Fibroblast of villous mesenchyme (primary cell): Measurements from ENCODE around the gene FNDC7. TPM values are rescaled to one million over a fixed set of nuclear protein-coding genes. Genes with fewer than 3 reads are reported as not detected.

ENCODE experiments used
- DNase-seq: peaks from one replicate; pipeline ENCODE4 v3.0.0-alpha.2; 2010; ENCODE audit warnings: low read depth
- H3K4me3 ChIP-seq: 2 replicates; pipeline ENCODE4 v1.5.1; 2011; ENCODE audit warnings: low read depth, mild to moderate bottlenecking, low read length
- total RNA-seq: library from RNA; depleted of rRNA; stranded (reverse); fragments of >200 nt; gene quantifications from 2 replicates; pipeline ENCODE4 v1.2.3, GENCODE V29; 2012
- TF ChIP-seq, protein P1 (sequence below): IDR thresholded peaks from 2 replicates; pipeline ENCODE4 v1.5.1; 2012; ENCODE audit warnings: low read depth, mild to moderate bottlenecking, low read length; ENCODE audit not compliant: insufficient read depth

Gene FNDC7
- total RNA-seq, 1 donor, result 0.43 TPM

DNA sequence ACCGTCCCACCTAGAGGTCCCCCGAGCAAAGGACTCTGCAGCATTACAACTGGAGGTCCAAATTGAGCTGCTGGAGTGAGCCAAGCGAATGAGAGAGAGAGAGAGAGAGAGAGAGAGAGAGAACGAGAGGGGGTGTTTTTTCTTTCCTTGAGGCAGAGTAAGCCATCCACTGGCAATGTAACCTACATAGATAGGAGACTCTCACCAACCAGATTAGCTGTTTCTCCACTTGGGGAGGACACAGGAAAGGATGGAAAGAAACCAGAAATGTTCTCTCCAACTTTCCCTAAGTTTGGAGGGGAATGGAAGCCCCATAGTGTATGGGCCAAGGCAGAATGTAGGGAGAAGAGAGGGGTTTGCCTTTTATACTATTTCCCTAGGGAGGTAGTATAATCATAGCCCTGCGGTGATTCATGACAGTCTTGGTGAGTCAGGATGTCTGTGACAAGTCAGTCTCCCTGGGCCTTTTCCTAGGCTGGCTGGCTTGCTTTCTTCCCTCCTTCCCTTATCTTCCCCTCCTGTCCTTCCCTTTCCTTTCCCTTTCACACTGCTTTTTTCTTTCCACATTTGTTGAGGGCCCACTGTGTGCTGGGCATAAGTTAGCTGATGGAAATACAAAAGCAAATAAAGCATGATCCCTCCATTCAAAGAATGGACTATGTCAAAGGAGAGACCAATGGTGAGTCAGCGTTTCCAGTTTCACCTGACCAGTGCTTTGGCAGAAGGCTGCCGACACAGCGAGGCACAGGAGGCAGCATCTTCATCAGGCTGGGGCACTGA lies 7.1 kb downstream of the FNDC7 start:
- H3K4me3 ChIP-seq, result no peak overlapping the region

GRCh38 chr1:108722292-108722691 lies 9.6 kb downstream of the FNDC7 start:
- DNase-seq, result peak; percentile 66
- peak overlapping the region; percentile 8 for H3K4me3 ChIP-seq
- TF ChIP-seq, protein P1, sequence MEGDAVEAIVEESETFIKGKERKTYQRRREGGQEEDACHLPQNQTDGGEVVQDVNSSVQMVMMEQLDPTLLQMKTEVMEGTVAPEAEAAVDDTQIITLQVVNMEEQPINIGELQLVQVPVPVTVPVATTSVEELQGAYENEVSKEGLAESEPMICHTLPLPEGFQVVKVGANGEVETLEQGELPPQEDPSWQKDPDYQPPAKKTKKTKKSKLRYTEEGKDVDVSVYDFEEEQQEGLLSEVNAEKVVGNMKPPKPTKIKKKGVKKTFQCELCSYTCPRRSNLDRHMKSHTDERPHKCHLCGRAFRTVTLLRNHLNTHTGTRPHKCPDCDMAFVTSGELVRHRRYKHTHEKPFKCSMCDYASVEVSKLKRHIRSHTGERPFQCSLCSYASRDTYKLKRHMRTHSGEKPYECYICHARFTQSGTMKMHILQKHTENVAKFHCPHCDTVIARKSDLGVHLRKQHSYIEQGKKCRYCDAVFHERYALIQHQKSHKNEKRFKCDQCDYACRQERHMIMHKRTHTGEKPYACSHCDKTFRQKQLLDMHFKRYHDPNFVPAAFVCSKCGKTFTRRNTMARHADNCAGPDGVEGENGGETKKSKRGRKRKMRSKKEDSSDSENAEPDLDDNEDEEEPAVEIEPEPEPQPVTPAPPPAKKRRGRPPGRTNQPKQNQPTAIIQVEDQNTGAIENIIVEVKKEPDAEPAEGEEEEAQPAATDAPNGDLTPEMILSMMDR, result no peak

More for the DNA sequence above, 7.1 kb downstream of the FNDC7 start:
- TF ChIP-seq, protein P1, result no peak
- peak; percentile 65 for DNase-seq

GRCh38 chr1:108725906-108726305 lies 13.2 kb downstream of the FNDC7 start:
- DNase-seq, result no peak
- TF ChIP-seq, protein P1, result no peak
- H3K4me3 ChIP-seq, result no peak overlapping the region

- DNase-seq, result no peak
These were observed 15.7 kb downstream of the FNDC7 start for GRCh38 chr1:108728327-108728923.

DNA sequence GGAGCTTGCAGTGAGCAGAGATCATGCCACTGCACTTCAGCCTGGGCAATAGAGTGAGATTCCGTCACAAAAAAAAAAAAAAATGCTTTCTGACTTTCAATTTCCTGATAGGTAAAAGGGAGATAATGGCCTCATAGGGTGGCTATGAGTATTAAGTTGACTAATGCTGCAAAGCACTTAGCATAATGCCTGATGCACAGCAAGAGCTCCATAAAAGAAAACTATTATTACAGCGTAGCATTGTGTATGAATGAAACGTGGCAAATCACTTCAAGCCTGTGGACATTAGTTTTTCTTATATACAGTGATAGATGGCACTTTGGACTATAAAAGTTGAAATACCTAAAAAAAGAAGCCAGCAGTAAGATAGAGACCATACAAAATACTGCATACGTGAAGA lies 16.8 kb downstream of the FNDC7 start:
- TF ChIP-seq, protein P1, result no peak
- DNase-seq, result no peak

More at GRCh38 chr1:108728327-108728923, 15.7 kb downstream of the FNDC7 start:
- TF ChIP-seq, protein P1, result no peak
- no peak overlapping the region for H3K4me3 ChIP-seq

GRCh38 chr1:108732398-108732797 lies 19.7 kb downstream of the FNDC7 start:
- TF ChIP-seq, protein P1, result no peak
- no peak overlapping the region for H3K4me3 ChIP-seq
- DNase-seq, result no peak

More for the DNA sequence above, 16.8 kb downstream of the FNDC7 start:
- H3K4me3 ChIP-seq, result no peak overlapping the region
